HCT116 (cell line): Measurements from ENCODE around the gene MRAS. TPM values are rescaled to one million over a fixed set of nuclear protein-coding genes. Genes with fewer than 3 reads are reported as not detected.

Experiments
- ATAC-seq: fragments of 200-7000 bp; cut with Tn5 transposase; 2 replicates; pipeline ENCODE4 v1.9.1; 2020; ENCODE audit warnings: mild to moderate bottlenecking, moderate library complexity
- BruUV-seq: library from RNA; stranded (reverse); fragments of 400-500 nt; replicated peaks from 2 replicates; lab custom pipeline; 2021; lab: Mats Ljungman, UMichigan
- CTCF ChIA-PET: fragments of 300-600 bp; sonication (Branson Sonifier 250); formaldehyde crosslinking; loops from one replicate; lab custom pipeline; 2021; ENCODE audit warnings: antibody characterized with exemption; lab: Charles Lee
- POLR2A ChIA-PET: fragments of 300-600, 350-600 bp; sonication (Branson Sonifier 250); formaldehyde crosslinking; loops from one replicate; lab custom pipeline; 2021; ENCODE audit warnings: antibody characterized with exemption; lab: Charles Lee
- RAD21 ChIA-PET, 2 experiments: fragments of 300-600 bp; sonication (Branson Sonifier 250); formaldehyde crosslinking; loops; one replicate each; lab custom pipeline; 2023; ENCODE audit warnings: low total read pairs in 2 of 2; ENCODE audit not compliant: uncharacterized antibody in 2 of 2, unreplicated experiment in 2 of 2, low non-redundant PET in 1 of 2; lab: Charles Lee
- DNase-seq: peaks from one replicate; pipeline ENCODE4 v3.0.0-alpha.2; 2010; ENCODE audit warnings: low read depth, low spot score
- H2AFZ ChIP-seq: fragments of 200-600 bp; shearing (Covaris generic), sonication (generic); 2 replicates; pipeline ENCODE4 v1.6.1; 2017; ENCODE audit warnings: low read depth, mixed run types, mixed read lengths, antibody characterized with exemption, low read length; ENCODE audit not compliant: poor library complexity, severe bottlenecking
- H3K27ac ChIP-seq: 2 replicates; pipeline ENCODE4 v1.5.1; 2012; ENCODE audit warnings: low read depth, low read length
- H3K27me3 ChIP-seq: fragments of 200-600 bp; sonication (generic); 2 replicates; pipeline ENCODE4 v1.6.1; 2016; ENCODE audit warnings: mixed run types, low read length, mixed read lengths; ENCODE audit not compliant: insufficient read depth
- H3K36me3 ChIP-seq, 2 experiments: fragments of 200-500 bp in 1 of 2; fragments of 200-600 bp in 1 of 2; sonication (Bioruptor generic) in 1 of 2; sonication (generic) in 1 of 2; 2 replicates each; pipeline versions ENCODE4 v1.5.1 to v1.6.1; 2014 to 2016; ENCODE audit warnings: low read length in 2 of 2, inconsistent platforms in 1 of 2, mixed read lengths in 1 of 2, mixed run types in 1 of 2; ENCODE audit not compliant: insufficient read depth in 2 of 2, control insufficient read depth in 1 of 2
- H3K4me1 ChIP-seq, 2 experiments: fragments of 200-600 bp in 1 of 2; sonication (generic) in 1 of 2; 2 replicates each; pipeline versions ENCODE4 v1.5.1 to v1.6.1; 2012 to 2017; ENCODE audit warnings: low read length in 2 of 2, inconsistent platforms in 1 of 2, mild to moderate bottlenecking in 1 of 2, mixed read lengths in 1 of 2, mixed run types in 1 of 2, moderate library complexity in 1 of 2; ENCODE audit not compliant: insufficient read depth in 2 of 2, control insufficient read depth in 1 of 2
- H3K4me2 ChIP-seq: fragments of 200-600 bp; sonication (generic); 2 replicates; pipeline ENCODE4 v1.6.1; 2017; ENCODE audit warnings: mixed run types, low read length, mixed read lengths
- H3K4me3 ChIP-seq, 2 experiments: fragments of 200-600 bp in 1 of 2; sonication (generic) in 1 of 2; replicated peaks in 1 of 2; 2 replicates each; pipeline ENCODE4 v1.5.1; 2011 to 2016; ENCODE audit warnings: low read length in 2 of 2, control low read depth in 1 of 2, low read depth in 1 of 2, mild to moderate bottlenecking in 1 of 2, mixed read lengths in 1 of 2, mixed run types in 1 of 2
- H3K79me2 ChIP-seq: fragments of 200-600 bp; sonication (generic); 2 replicates; pipeline ENCODE4 v1.6.1; 2017; ENCODE audit warnings: mild to moderate bottlenecking, mixed run types, low read length, moderate library complexity, mixed read lengths; ENCODE audit not compliant: insufficient read depth
- H3K9ac ChIP-seq: fragments of 200-600 bp; sonication (generic); 2 replicates; pipeline ENCODE4 v1.6.1; 2016; ENCODE audit warnings: low read length, mixed read lengths
- H3K9me2 ChIP-seq: fragments of 200-600 bp; sonication (generic), shearing (Covaris generic); 2 replicates; pipeline ENCODE4 v1.6.1; 2017; ENCODE audit warnings: mixed run types, mild to moderate bottlenecking, moderate library complexity; ENCODE audit not compliant: insufficient read depth
- H3K9me3 ChIP-seq, 2 experiments: fragments of 200-500 bp in 1 of 2; fragments of 200-600 bp in 1 of 2; sonication (Bioruptor generic) in 1 of 2; sonication (generic) in 1 of 2; 2 replicates each; pipeline ENCODE4 v1.6.1; 2014 to 2017; ENCODE audit warnings: low read length in 2 of 2, mixed read lengths in 2 of 2, inconsistent platforms in 1 of 2, low read depth in 1 of 2, mild to moderate bottlenecking in 1 of 2, mixed run types in 1 of 2, moderate library complexity in 1 of 2; ENCODE audit not compliant: control insufficient read depth in 1 of 2, insufficient read depth in 1 of 2
- H4K20me1 ChIP-seq: fragments of 200-600 bp; sonication (generic), shearing (Covaris generic); 2 replicates; pipeline ENCODE4 v1.6.1; 2017; ENCODE audit warnings: mixed run types, mild to moderate bottlenecking, moderate library complexity; ENCODE audit not compliant: insufficient read depth
- CBX3 ChIP-seq: IDR thresholded peaks from 2 replicates; pipeline ENCODE4 v1.6.1; 2012; ENCODE audit warnings: low read depth
- CEBPB ChIP-seq: IDR thresholded peaks from 2 replicates; pipeline ENCODE4 v1.6.1; 2012; ENCODE audit warnings: low read depth
- EZH2 ChIP-seq: fragments of 200-600 bp; sonication (generic); IDR thresholded peaks from 2 replicates; pipeline ENCODE4 v1.6.1; 2017; ENCODE audit warnings: antibody characterized with exemption, mixed run types
- EZH2phosphoT487 ChIP-seq: fragments of 200-600 bp; IDR thresholded peaks from 2 replicates; pipeline ENCODE4 v1.6.1; 2018; ENCODE audit warnings: antibody characterized with exemption, borderline replicate concordance
- JUND ChIP-seq: IDR thresholded peaks from 2 replicates; pipeline ENCODE4 v1.6.1; 2012
- POLR2A ChIP-seq: IDR thresholded peaks from 2 replicates; pipeline ENCODE4 v1.7.0; 2011; ENCODE audit warnings: borderline replicate concordance; ENCODE audit not compliant: insufficient read depth, insufficient read length; ENCODE audit errors: extremely low read depth
- POLR2AphosphoS5 ChIP-seq: IDR thresholded peaks from 2 replicates; pipeline ENCODE4 v1.6.1; 2011; ENCODE audit warnings: mild to moderate bottlenecking, low read depth, low read length, moderate library complexity
- SIN3A ChIP-seq: IDR thresholded peaks from 2 replicates; pipeline ENCODE4 v1.6.1; 2012; ENCODE audit warnings: low read depth
- SP1 ChIP-seq: IDR thresholded peaks from 2 replicates; pipeline ENCODE4 v1.6.1; 2012; ENCODE audit warnings: low read depth
- ZFX ChIP-seq: fragments of 450-650 bp; IDR thresholded peaks from 2 replicates; pipeline ENCODE4 v1.6.1; 2017
- ZNF274 ChIP-seq: fragments of 200-500 bp; sonication (Bioruptor generic); IDR thresholded peaks from 2 replicates; pipeline ENCODE4 v1.6.1; 2014; ENCODE audit warnings: mild to moderate bottlenecking, low read depth, low read length, inconsistent platforms
- intact Hi-C: fragments of 100-400 bp; cut with micrococcal nuclease; formaldehyde crosslinking; loops from 2 replicates; pipeline ENCODE4 v1.10.0; 2022
- total RNA-seq: library from RNA; stranded (reverse); gene quantifications from one replicate; pipeline ENCODE4 v1.2.1, GENCODE V29; 2021; ENCODE audit not compliant: unreplicated experiment
- TF ChIP-seq, protein P1 (sequence below), 3 experiments: fragments of 200-600 bp in 1 of 3; sonication (generic) in 1 of 3; IDR thresholded peaks in 2 of 3; conservative IDR thresholded peaks in 1 of 3; 2 replicates each; pipeline ENCODE4 v1.5.1; 2012 to 2017; ENCODE audit warnings: low read depth in 2 of 3, low read length in 2 of 3, antibody characterized with exemption in 1 of 3, borderline replicate concordance in 1 of 3, control low read depth in 1 of 3, mild to moderate bottlenecking in 1 of 3, mixed read lengths in 1 of 3, mixed run types in 1 of 3, moderate library complexity in 1 of 3; ENCODE audit not compliant: insufficient read depth in 1 of 3
- TF ChIP-seq, protein P2 (sequence below): IDR thresholded peaks from 2 replicates; pipeline ENCODE4 v1.6.1; 2011; ENCODE audit warnings: mild to moderate bottlenecking, low read length, moderate library complexity; ENCODE audit not compliant: insufficient replicate concordance; ENCODE audit errors: extremely low read depth

Gene MRAS
- total RNA-seq, 1 experiment from 2014 or later, result 13.5 TPM

DNA sequence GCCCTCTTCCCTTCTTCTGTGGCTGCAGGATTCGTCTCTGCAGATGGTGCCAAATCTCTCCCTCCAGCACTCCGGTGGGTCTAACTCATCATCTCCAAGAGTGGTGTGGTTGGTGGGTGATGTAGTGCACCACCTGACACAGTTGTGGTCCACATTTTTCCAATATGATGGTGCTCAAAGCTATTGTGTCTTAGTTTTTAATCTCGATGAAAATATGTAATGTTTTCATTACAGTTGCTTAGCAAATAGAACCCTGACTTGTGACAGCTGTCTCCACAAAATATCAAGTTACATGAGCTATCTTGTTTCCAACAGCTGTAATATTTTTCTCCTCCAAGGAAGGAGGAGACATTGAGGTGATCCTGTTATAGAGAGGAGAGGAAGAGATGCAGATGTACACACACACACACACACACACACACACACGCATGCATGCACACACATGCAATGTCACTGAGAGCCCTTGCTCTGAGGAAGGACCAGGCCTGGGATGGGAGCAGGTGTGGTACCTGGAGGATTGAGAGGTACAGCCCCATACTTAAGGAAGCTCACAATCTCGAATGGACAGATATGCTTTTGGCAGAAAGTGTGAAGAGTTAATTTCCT is 70.3 kb downstream of the MRAS start (continued):
- TF ChIP-seq, protein P1, sequence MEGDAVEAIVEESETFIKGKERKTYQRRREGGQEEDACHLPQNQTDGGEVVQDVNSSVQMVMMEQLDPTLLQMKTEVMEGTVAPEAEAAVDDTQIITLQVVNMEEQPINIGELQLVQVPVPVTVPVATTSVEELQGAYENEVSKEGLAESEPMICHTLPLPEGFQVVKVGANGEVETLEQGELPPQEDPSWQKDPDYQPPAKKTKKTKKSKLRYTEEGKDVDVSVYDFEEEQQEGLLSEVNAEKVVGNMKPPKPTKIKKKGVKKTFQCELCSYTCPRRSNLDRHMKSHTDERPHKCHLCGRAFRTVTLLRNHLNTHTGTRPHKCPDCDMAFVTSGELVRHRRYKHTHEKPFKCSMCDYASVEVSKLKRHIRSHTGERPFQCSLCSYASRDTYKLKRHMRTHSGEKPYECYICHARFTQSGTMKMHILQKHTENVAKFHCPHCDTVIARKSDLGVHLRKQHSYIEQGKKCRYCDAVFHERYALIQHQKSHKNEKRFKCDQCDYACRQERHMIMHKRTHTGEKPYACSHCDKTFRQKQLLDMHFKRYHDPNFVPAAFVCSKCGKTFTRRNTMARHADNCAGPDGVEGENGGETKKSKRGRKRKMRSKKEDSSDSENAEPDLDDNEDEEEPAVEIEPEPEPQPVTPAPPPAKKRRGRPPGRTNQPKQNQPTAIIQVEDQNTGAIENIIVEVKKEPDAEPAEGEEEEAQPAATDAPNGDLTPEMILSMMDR (IDR thresholded peaks at IDR 0.05 in 2 of 3, conservative IDR thresholded peaks at IDR 0.05 in 1 of 3; ENCODE audit: borderline replicate concordance in 1 of 3, insufficient read depth in 1 of 3, low read depth in 2 of 3, low read length in 2 of 3), result no peak
- TF ChIP-seq JUND (no peak), ZNF274 (no peak), POLR2A (no peak), CEBPB (no peak), POLR2AphosphoS5 (no peak), ZFX (no peak), EZH2 (no peak), EZH2phosphoT487 (no peak), SP1 (no peak), SIN3A (no peak)
- TF ChIP-seq, protein P2, sequence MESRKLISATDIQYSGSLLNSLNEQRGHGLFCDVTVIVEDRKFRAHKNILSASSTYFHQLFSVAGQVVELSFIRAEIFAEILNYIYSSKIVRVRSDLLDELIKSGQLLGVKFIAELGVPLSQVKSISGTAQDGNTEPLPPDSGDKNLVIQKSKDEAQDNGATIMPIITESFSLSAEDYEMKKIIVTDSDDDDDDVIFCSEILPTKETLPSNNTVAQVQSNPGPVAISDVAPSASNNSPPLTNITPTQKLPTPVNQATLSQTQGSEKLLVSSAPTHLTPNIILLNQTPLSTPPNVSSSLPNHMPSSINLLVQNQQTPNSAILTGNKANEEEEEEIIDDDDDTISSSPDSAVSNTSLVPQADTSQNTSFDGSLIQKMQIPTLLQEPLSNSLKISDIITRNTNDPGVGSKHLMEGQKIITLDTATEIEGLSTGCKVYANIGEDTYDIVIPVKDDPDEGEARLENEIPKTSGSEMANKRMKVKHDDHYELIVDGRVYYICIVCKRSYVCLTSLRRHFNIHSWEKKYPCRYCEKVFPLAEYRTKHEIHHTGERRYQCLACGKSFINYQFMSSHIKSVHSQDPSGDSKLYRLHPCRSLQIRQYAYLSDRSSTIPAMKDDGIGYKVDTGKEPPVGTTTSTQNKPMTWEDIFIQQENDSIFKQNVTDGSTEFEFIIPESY, result no peak
- TF ChIP-seq, all 23 proteins: peak for 0

DNA sequence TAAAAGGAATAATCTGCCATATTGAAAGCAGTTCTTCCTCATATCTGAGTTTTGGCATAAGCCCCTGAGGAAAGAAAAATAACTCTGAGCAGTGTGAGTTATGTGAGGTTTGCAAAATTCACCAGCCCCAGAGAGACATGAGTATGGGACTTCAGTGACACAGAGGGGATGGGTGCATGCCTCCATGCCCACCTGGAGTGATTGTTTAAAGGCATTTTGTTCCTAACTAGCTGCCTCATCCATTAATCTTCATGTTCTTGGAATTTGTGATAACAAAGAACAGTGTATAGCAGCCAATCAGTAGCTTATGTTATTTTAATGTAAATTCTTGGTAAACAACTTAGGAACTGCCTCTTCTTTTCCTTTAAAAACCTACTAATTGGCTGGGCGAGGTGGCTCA is 74.9 kb downstream of the MRAS start:
- intact Hi-C loops, result no loop called here
- Histone ChIP-seq H3K79me2 (no peaks in the 10 kb centered on the region), H3K4me2 (no peak overlapping the region), H3K27ac (no peak overlapping the region), H4K20me1 (no peaks in the 10 kb centered on the region), H3K9me3 (no peaks in the 10 kb centered on the region), H2AFZ (no peak overlapping the region), H3K4me3 (no peak overlapping the region), H3K9ac (no peak overlapping the region), H3K27me3 (no peaks in the 10 kb centered on the region), H3K36me3 (no peaks in the 10 kb centered on the region), H3K4me1 (no peaks in the 10 kb centered on the region), H3K9me2 (no peaks in the 10 kb centered on the region)
- BruUV-seq, result no TSS peak
- ChIA-PET POLR2A (no interaction called here), RAD21 (no interaction called here), CTCF (no interaction called here)
- ATAC-seq (no peak), DNase-seq (no peak)
- no peak for TF ChIP-seq CBX3
- TF ChIP-seq, protein P2, result no peak
